ENCODE measurements around the gene PRSS22. TPM values are rescaled to one million over a fixed set of nuclear protein-coding genes. Genes with fewer than 3 reads are reported as not detected.

PRSS22 gene
- total and polyA plus RNA-seq, 5 donors, result not detected

GRCh38 chr16:2835638-2836493, 22.1 kb downstream of the PRSS22 start:
- no peak overlapping the region for H3K4me3 ChIP-seq (ENCODE audit: low read length)
- H3K9me3 ChIP-seq (ENCODE audit: control insufficient read depth, low read length), result no peaks in the 10 kb centered on the region
- ATAC-seq (no peak), DNase-seq (no peak)
- no peaks in the 10 kb centered on the region for H3K4me1 ChIP-seq (ENCODE audit: control insufficient read depth, insufficient read depth, low read length)
- H3K27ac ChIP-seq (ENCODE audit: low read length), result no peak overlapping the region
- H3K27me3 ChIP-seq (ENCODE audit: control insufficient read depth, insufficient read depth), result no peaks in the 10 kb centered on the region
- intact Hi-C loops (cut with DNase I), result loop anchor here in 1 of 4 donors (5.0 kb wide), 1 partner anchor 91 kb away; no protein-coding TSS in a partner anchor
- 35% methylated on average over 22 of the region's 22 CpGs for WGBS

- H3K27ac ChIP-seq (ENCODE audit: low read length), result no peak overlapping the region
- intact Hi-C loops (cut with DNase I), result loop anchor here in 1 of 4 donors (5.0 kb wide), 1 partner anchor 92 kb away; no protein-coding TSS in a partner anchor
- H3K4me3 ChIP-seq (ENCODE audit: low read length), result no peak overlapping the region
- H3K27me3 ChIP-seq (ENCODE audit: control insufficient read depth, insufficient read depth), result no peaks in the 10 kb centered on the region
- DNase-seq (no peak), ATAC-seq (no peak)
- H3K9me3 ChIP-seq (ENCODE audit: control insufficient read depth, low read length), result no peaks in the 10 kb centered on the region
- 86% methylated on average over 3 of the region's 3 CpGs for WGBS
- H3K4me1 ChIP-seq (ENCODE audit: control insufficient read depth, insufficient read depth, low read length), result no peaks in the 10 kb centered on the region
Observed at GRCh38 chr16:2834968-2835367, 23.0 kb downstream of the PRSS22 start.

GRCh38 chr16:2833776-2834175, 24.2 kb downstream of the PRSS22 start:
- intact Hi-C loops (cut with DNase I), result no loop called here
- DNase-seq (no peak), ATAC-seq (no peak)
- WGBS, result 69% methylated on average over 7 of the region's 7 CpGs
- no peaks in the 10 kb centered on the region for H3K27me3 ChIP-seq (ENCODE audit: control insufficient read depth, insufficient read depth)
- H3K4me3 ChIP-seq (ENCODE audit: low read length), result no peak overlapping the region
- H3K4me1 ChIP-seq (ENCODE audit: control insufficient read depth, insufficient read depth, low read length), result no peaks in the 10 kb centered on the region
- no peak overlapping the region for H3K27ac ChIP-seq (ENCODE audit: low read length)
- H3K9me3 ChIP-seq (ENCODE audit: control insufficient read depth, low read length), result no peaks in the 10 kb centered on the region

- no peak overlapping the region for H3K4me3 ChIP-seq (ENCODE audit: low read length)
- no peak overlapping the region for H3K27ac ChIP-seq (ENCODE audit: low read length)
- no peaks in the 10 kb centered on the region for H3K9me3 ChIP-seq (ENCODE audit: control insufficient read depth, low read length)
- DNase-seq (no peak), ATAC-seq (no peak)
- intact Hi-C loops (cut with DNase I), result no loop called here
- H3K4me1 ChIP-seq (ENCODE audit: control insufficient read depth, insufficient read depth, low read length), result no peaks in the 10 kb centered on the region
- H3K27me3 ChIP-seq (ENCODE audit: control insufficient read depth, insufficient read depth), result no peaks in the 10 kb centered on the region
- WGBS, result 78% methylated on average over 15 of the region's 15 CpGs
Observed at GRCh38 chr16:2831203-2831602, 26.8 kb downstream of the PRSS22 start.

GRCh38 chr16:2830355-2830695, 27.6 kb downstream of the PRSS22 start:
- Histone ChIP-seq H3K4me3 (ENCODE audit: low read length) (no peak overlapping the region), H3K27me3 (ENCODE audit: control insufficient read depth, insufficient read depth) (no peaks in the 10 kb centered on the region), H3K9me3 (ENCODE audit: control insufficient read depth, low read length) (no peaks in the 10 kb centered on the region), H3K27ac (ENCODE audit: low read length) (no peak overlapping the region), H3K4me1 (ENCODE audit: control insufficient read depth, insufficient read depth, low read length) (no peaks in the 10 kb centered on the region)
- DNase-seq (no peak), ATAC-seq (no peak)
- intact Hi-C loops (cut with DNase I), result no loop called here
- 74% methylated on average over 5 of the region's 5 CpGs for WGBS

- DNase-seq (no peak), ATAC-seq (peak; percentile 15 to 28)
- Histone ChIP-seq H3K9me3 (ENCODE audit: control insufficient read depth, low read length) (no peaks in the 10 kb centered on the region), H3K27me3 (ENCODE audit: control insufficient read depth, insufficient read depth) (no peaks in the 10 kb centered on the region), H3K27ac (ENCODE audit: low read length) (no peak within 1 kb of the TSS), H3K4me3 (ENCODE audit: low read length) (no peak within 1 kb of the TSS), H3K4me1 (ENCODE audit: control insufficient read depth, insufficient read depth, low read length) (no peaks in the 10 kb centered on the region)
- 66% methylated on average over 32 of the region's 32 CpGs for WGBS
- intact Hi-C loops (cut with DNase I), result no loop called here
Observed at GRCh38 chr16:2829501-2830354, 28.2 kb downstream of the PRSS22 start, which contains the start of gene ZG16B. Gene ZG16B (plus strand): TSS chr16:2830303. CDS start chr16:2830442, 139 bp downstream.

GRCh38 chr16:2828876-2829430, 29.0 kb downstream of the PRSS22 start:
- no peak for ATAC-seq
- Histone ChIP-seq H3K4me3 (ENCODE audit: low read length) (no peak overlapping the region), H3K27me3 (ENCODE audit: control insufficient read depth, insufficient read depth) (no peaks in the 10 kb centered on the region), H3K9me3 (ENCODE audit: control insufficient read depth, low read length) (no peaks in the 10 kb centered on the region), H3K27ac (ENCODE audit: low read length) (no peak overlapping the region), H3K4me1 (ENCODE audit: control insufficient read depth, insufficient read depth, low read length) (no peaks in the 10 kb centered on the region)
- DNase-seq, result no peak
- 83% methylated on average over 17 of the region's 17 CpGs for WGBS
- intact Hi-C loops (cut with DNase I), result no loop called here

GRCh38 chr16:2828521-2828840, 29.5 kb downstream of the PRSS22 start:
- Histone ChIP-seq H3K27me3 (ENCODE audit: control insufficient read depth, insufficient read depth) (no peaks in the 10 kb centered on the region), H3K4me1 (ENCODE audit: control insufficient read depth, insufficient read depth, low read length) (no peaks in the 10 kb centered on the region), H3K4me3 (ENCODE audit: low read length) (no peak overlapping the region), H3K9me3 (ENCODE audit: control insufficient read depth, low read length) (no peaks in the 10 kb centered on the region), H3K27ac (ENCODE audit: low read length) (no peak overlapping the region)
- 92% methylated on average over 8 of the region's 8 CpGs for WGBS
- ATAC-seq (no peak), DNase-seq (no peak)
- intact Hi-C loops (cut with DNase I), result no loop called here

- Histone ChIP-seq H3K4me3 (ENCODE audit: low read length) (no peak overlapping the region), H3K9me3 (ENCODE audit: control insufficient read depth, low read length) (no peaks in the 10 kb centered on the region), H3K27ac (ENCODE audit: low read length) (no peak overlapping the region), H3K4me1 (ENCODE audit: control insufficient read depth, insufficient read depth, low read length) (no peaks in the 10 kb centered on the region), H3K27me3 (ENCODE audit: control insufficient read depth, insufficient read depth) (no peaks in the 10 kb centered on the region)
- DNase-seq (no peak), ATAC-seq (no peak)
- WGBS, result 69% methylated on average over 14 of the region's 14 CpGs
- intact Hi-C loops (cut with DNase I), result no loop called here
Observed at GRCh38 chr16:2827831-2828520, 30.0 kb downstream of the PRSS22 start.

GRCh38 chr16:2827374-2827791, 30.6 kb downstream of the PRSS22 start:
- ATAC-seq, result no peak
- intact Hi-C loops (cut with DNase I), result no loop called here
- no peak for DNase-seq
- Histone ChIP-seq H3K27ac (ENCODE audit: low read length) (no peak overlapping the region), H3K4me3 (ENCODE audit: low read length) (no peak overlapping the region), H3K27me3 (ENCODE audit: control insufficient read depth, insufficient read depth) (no peaks in the 10 kb centered on the region), H3K4me1 (ENCODE audit: control insufficient read depth, insufficient read depth, low read length) (no peaks in the 10 kb centered on the region), H3K9me3 (ENCODE audit: control insufficient read depth, low read length) (no peaks in the 10 kb centered on the region)
- WGBS, result 77% methylated on average over 15 of the region's 15 CpGs

All from right cardiac atrium (tissue), 5 donors.